Stimulated activated CD4-positive, alpha-beta T cell treated with anti-CD3 and anti-CD28 coated beads, TNF-alpha, amount 100 ng/mL, for 4 hours (primary cell): ENCODE measurements around the gene RNF180.
"Not testable (repeated sequence)": the region's sequence is repeated elsewhere in the genome, so short reads cannot be mapped to it uniquely, and the experiment has no call there.

Experiments
- DNase-seq, 3 experiments: peaks; one replicate each; pipeline ENCODE4 v3.0.0-alpha.2; 2020; ENCODE audit warnings: low read depth in 3 of 3

Gene RNF180

GRCh38 chr5:64384765-64385164 lies 219.1 kb downstream of the RNF180 start:
- DNase-seq: no peak

- no peak for DNase-seq
These were observed 231.9 kb downstream of the RNF180 start for GRCh38 chr5:64397552-64397951.

GRCh38 chr5:64398735-64399134 lies 233.1 kb downstream of the RNF180 start:
- DNase-seq: not testable (repeated sequence)

DNA sequence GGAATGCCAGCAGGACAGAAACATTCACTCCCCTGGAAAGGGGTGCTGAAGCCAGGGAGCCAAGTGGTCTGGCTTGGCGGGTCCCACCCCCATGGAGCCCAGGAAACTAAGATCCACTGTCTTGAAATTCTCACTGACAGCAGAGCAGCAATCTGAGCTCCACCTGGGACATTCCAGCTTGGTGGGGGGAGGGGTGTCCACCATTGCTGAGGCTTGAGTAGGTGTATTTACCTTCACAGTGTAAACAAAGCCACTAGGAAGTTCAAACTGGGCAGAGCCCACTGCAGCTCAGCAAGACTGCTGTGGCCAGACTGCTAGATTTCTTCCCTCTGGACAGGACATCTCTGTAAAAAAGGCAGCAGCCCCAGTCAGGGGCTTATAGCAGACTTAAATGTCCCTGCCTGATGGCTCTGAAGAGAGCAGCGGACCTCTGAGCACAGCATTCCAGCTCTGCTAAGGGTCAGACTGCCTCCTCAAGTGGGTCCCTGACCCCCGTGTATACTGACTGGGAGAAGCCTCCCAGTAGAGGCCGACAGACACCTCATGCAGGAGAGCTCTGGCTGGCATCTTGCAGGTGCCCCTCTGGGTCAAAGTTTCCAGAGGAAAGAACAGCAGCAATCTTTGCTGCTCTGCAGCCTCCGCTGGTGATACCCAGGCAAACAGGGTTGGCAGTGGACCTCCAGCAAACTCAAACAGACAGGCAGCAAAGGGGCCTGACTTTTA lies 241.6 kb downstream of the RNF180 start:
- DNase-seq: not testable (repeated sequence)

DNA sequence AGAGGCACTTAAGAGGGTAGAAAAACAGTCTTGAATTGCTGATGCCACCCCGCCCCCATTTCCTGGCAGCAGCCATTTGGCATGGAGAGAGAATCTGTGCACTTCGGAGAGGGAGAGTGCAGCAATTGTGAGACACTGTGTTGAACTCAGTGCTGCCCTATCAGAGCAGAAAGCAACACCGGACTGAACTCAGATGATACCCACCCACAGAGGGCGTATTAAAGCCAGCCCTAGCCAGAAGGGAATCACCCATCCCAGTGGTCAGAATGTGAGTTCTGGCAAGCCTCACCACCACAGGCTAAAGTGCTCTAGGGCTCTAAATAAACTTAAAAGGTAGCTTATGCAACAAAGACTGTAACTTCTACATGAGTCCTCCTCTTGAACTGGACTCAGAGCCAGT lies 251.7 kb downstream of the RNF180 start:
- no peak for DNase-seq

GRCh38 chr5:64418013-64418412 lies 252.4 kb downstream of the RNF180 start:
- no peak for DNase-seq
